Thyroid gland (tissue), 4 donors: Measurements from ENCODE around the gene FURIN. TPM values are rescaled to one million over a fixed set of nuclear protein-coding genes. Genes with fewer than 3 reads are reported as not detected.

Experiments used
- DNase-seq, 2 donors: peaks; one replicate each; pipeline ENCODE4 v3.0.0-alpha.2; 2019
- H3K27ac ChIP-seq, 3 donors: fragments of 200-600 bp; sonication (generic); 1 replicate in 2 of 3; 2 replicates in 1 of 3; pipeline ENCODE4 v1.5.1; 2016 to 2019; ENCODE audit warnings: mild to moderate bottlenecking in 1 of 3, moderate library complexity in 1 of 3
- H3K27me3 ChIP-seq: fragments of 200-600 bp; sonication (generic); one replicate; pipeline ENCODE4 v1.5.1; 2019
- H3K36me3 ChIP-seq, 2 donors: fragments of 200-600 bp; sonication (generic); one replicate each; pipeline ENCODE4 v1.5.1; 2016 to 2019
- H3K4me1 ChIP-seq, 2 donors: fragments of 200-600 bp; sonication (generic); one replicate each; pipeline ENCODE4 v1.5.1; 2017 to 2019
- H3K4me3 ChIP-seq, 3 donors: fragments of 200-600 bp; sonication (generic); replicated peaks in 1 of 3; 1 replicate in 2 of 3; 2 replicates in 1 of 3; pipeline ENCODE4 v1.5.1; 2016; ENCODE audit warnings: mild to moderate bottlenecking in 1 of 3
- H3K9me3 ChIP-seq: fragments of 200-600 bp; sonication (generic); one replicate; pipeline ENCODE4 v1.5.1; 2017
- POLR2A ChIP-seq, 2 donors: fragments of 450-650 bp; IDR thresholded peaks; one replicate each; pipeline ENCODE4 v1.6.1; 2017; ENCODE audit warnings: antibody characterized with exemption in 2 of 2, mild to moderate bottlenecking in 2 of 2, moderate library complexity in 1 of 2
- WGBS, 2 donors: methylation state at CpG; one replicate each; pipeline ENCODE4 v1.1.5; 2017; 5-methylcytosine and 5-hydroxymethylcytosine counted together
- intact Hi-C: fragments of 100-400 bp; cut with DNase I; formaldehyde crosslinking; loops from one replicate; pipeline ENCODE4 v1.15.1; 2023
- total RNA-seq, 4 donors: library from RNA; depleted of rRNA; stranded (reverse); fragments of >200 nt; gene quantifications; one replicate each; pipeline ENCODE4 v1.2.3, GENCODE V29; 2016
- TF ChIP-seq, protein P1 (sequence below), 6 experiments: fragments of 200-600 bp in 3 of 6; fragments of 450-650 bp in 3 of 6; sonication (generic) in 3 of 6; IDR thresholded peaks; one replicate each; pipeline ENCODE4 v1.5.1; 2016 to 2019; ENCODE audit warnings: antibody characterized with exemption in 6 of 6, mild to moderate bottlenecking in 2 of 6, inconsistent platforms in 1 of 6, moderate library complexity in 1 of 6

The FURIN gene
- total RNA-seq, 4 donors from 2014 or later, result 88.6 to 128 (median 102) TPM

DNA sequence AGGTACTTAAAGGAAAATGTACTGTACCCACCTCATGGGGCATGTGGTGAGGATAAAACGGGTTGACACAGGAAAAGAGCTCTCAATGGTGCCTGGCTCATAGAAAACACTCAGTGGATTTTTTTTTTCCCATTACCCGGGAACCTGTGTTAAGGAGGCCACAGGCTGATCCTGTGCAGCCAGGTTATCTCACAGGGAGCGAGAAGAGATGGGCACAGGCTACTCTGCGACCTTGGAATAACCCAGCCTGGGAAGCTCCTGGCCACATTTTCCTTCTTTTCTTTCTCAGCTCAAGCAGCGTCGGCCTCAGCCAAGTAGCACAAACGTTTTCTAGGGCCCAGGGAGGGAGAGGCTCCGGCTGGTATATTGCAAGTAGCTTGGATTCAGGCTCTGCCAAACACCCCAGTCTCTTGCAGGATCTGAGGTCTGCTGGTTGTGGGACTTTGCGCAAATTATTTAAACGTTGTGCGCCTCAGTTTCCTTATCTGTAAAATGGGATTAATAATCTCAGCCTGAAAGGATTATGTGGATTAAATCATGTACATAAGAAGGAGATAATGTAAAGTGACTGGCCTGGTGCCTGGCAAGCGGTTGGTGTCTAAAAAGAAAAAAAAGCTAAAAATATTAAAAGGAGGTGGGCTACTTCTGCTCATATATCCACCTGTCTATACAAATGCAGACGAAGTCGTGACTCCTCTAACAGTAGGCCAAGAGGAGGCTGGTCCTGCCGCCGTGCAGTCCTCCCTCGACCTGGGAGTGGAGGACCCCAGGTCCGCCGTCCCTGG, 2.2 kb downstream of the FURIN start:
- 26 to 27% methylated on average over 19 of the region's 19 CpGs for WGBS, 2 donors

DNA sequence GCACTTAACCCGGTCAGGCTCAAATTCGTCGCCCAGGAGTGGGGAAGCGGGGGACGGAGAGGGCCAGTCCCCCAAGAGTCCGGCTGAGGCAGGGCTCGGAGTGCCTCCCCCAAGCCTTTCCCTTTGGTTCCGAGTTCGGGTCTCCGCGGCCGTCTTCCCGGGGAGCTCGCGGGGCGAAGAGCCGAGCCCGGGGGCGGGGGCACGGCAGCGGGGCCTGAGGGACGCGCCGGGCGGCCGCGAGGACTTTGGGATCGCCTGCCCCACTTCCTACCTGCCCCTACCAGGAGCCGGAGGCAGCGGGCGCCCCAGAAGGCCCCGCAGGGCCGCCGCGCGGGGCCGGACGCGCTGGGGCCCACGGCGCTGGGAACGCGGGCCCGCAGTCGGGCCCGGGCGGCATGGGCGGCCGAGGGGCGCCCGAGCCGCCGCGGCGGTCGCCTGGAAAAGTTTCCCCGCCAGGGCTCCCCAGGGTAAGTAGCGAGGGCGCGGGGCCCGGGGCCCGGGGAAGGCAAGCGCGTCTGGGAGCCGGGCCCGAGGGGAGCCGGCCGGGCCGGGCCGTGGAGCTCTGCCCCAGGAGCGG, 2.8 kb downstream of the FURIN start:
- H3K36me3 ChIP-seq, result peaks cover 4 to 5% of the 10 kb centered on the region in 2 donors
- H3K4me3 ChIP-seq, result peak overlapping the region; percentile 66 to 95 (median 85)
- H3K27me3 ChIP-seq, result no peaks in the 10 kb centered on the region
- peak in 1 of 2 donors; percentile 32 for TF ChIP-seq POLR2A (IDR thresholded peaks at IDR 0.05)
- TF ChIP-seq, protein P1, sequence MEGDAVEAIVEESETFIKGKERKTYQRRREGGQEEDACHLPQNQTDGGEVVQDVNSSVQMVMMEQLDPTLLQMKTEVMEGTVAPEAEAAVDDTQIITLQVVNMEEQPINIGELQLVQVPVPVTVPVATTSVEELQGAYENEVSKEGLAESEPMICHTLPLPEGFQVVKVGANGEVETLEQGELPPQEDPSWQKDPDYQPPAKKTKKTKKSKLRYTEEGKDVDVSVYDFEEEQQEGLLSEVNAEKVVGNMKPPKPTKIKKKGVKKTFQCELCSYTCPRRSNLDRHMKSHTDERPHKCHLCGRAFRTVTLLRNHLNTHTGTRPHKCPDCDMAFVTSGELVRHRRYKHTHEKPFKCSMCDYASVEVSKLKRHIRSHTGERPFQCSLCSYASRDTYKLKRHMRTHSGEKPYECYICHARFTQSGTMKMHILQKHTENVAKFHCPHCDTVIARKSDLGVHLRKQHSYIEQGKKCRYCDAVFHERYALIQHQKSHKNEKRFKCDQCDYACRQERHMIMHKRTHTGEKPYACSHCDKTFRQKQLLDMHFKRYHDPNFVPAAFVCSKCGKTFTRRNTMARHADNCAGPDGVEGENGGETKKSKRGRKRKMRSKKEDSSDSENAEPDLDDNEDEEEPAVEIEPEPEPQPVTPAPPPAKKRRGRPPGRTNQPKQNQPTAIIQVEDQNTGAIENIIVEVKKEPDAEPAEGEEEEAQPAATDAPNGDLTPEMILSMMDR (IDR thresholded peaks at IDR 0.05), result no peak
- H3K27ac ChIP-seq, result peak overlapping the region; percentile 90 to 99 (median 97)
- H3K4me1 ChIP-seq, result peaks cover 65 to 73% of the 10 kb centered on the region in 2 donors
- 0% methylated on average over 25 of the region's 71 CpGs; no CpG with 5 or more reads in 1 of the 2 donors for WGBS, 2 donors
- intact Hi-C loops, result no loop called here
- peak; percentile 35 to 39 for DNase-seq
- no peaks in the 10 kb centered on the region for H3K9me3 ChIP-seq

More for the DNA sequence above, 2.2 kb downstream of the FURIN start:
- no peaks in the 10 kb centered on the region for H3K9me3 ChIP-seq
- H3K27ac ChIP-seq, result peak overlapping the region; percentile 90 to 99 (median 97)
- peaks cover 71 to 80% of the 10 kb centered on the region in 2 donors for H3K4me1 ChIP-seq
- H3K27me3 ChIP-seq, result no peaks in the 10 kb centered on the region
- DNase-seq, result peak; percentile 28 to 38
- peak overlapping the region; percentile 40 to 95 (median 48) for H3K4me3 ChIP-seq
- no peaks in the 10 kb centered on the region for H3K36me3 ChIP-seq
- intact Hi-C loops, result no loop called here
- TF ChIP-seq POLR2A (IDR thresholded peaks at IDR 0.05), result peak in 1 of 2 donors; percentile 8
- TF ChIP-seq, protein P1 (IDR thresholded peaks at IDR 0.05), result peak in 1 of 6 experiments; percentile 10

DNA sequence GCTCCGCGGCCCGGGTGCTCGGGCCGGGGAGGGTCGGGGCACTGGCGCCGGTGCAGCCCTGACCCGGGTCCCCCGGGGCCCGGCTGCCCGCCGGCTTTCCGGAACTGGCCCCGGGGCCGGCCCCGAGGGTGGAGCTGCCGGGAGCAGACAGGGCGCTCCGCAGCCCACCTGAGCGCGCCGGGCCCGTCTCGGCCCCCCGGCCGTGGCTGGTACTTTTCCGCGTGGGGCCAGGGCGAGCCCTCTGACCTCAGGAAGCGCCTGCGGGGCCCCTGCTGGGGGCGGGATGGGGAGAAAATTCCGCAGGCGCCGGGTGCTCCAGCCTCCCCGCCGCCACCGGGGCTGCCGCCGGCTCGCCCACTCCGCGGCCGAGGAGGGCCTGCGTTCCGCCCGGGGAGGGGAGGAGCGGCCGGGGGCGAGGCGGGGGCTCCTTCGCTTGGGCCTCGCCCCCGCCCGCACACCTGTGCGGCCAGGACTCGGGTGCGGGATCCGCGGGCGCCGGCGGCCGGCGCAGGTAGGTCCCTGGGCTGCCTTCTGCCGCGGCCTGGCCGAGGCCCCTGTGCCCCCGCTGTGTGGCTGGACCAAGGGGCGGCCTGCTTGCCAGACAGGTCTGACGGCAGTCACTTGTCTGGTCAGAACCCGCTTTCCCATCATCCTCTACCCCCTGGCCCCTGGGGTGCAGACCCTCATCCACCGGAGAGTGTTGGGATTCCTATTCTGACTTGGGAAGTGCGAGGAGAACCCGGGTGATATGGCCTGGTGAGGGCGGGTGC, 3.5 kb downstream of the FURIN start:
- Histone ChIP-seq H3K36me3 (peaks cover 11 to 12% of the 10 kb centered on the region in 2 donors), H3K9me3 (no peaks in the 10 kb centered on the region), H3K4me1 (peaks cover 63 to 67% of the 10 kb centered on the region in 2 donors), H3K27me3 (no peaks in the 10 kb centered on the region), H3K4me3 (peak overlapping the region; percentile 66 to 95 (median 85)), H3K27ac (peak overlapping the region; percentile 90 to 99 (median 97))
- TF ChIP-seq POLR2A (IDR thresholded peaks at IDR 0.05), result peak in 1 of 2 donors; percentile 70
- TF ChIP-seq, protein P1 (IDR thresholded peaks at IDR 0.05), result no peak
- peak; percentile 75 to 76 for DNase-seq
- intact Hi-C loops, result no loop called here
- WGBS, 2 donors, result 2 to 3% methylated on average over 4 to 32 of the region's 77 CpGs

DNA sequence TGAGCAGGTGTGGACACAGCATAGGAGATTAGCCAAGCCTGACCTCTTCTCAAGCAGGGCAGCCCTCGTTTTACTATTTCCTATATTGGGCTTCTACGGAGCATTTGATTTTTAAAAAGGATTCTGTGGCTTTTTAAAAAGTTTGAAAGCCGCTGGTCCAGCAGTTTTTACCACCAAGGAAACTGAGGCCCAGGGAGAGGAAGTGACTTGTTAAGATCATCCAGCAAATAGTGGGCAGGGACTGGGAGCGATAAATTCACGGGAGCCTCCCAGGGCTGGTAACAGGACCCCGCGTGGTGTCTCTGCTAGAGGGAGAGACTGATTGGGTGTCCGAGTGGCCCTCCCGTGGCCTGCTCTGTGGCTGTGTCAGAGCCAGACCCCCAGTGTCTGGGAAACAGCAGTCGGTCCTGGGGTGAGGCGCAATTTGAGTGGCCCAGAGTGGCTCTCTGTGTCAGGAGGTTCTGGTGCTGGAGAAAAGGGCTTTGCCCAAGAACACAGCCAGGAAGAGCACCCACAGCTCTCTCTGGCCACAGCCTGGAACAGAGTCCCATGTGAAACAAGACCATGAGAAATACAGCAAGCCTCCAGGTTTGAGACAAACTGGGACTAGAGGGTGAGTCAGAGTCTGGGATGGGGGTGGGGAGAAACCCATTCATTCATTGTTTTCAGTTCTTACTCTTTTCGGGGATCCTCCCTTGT, 4.2 kb downstream of the FURIN start:
- TF ChIP-seq POLR2A (IDR thresholded peaks at IDR 0.05), result no peak
- TF ChIP-seq, protein P1 (IDR thresholded peaks at IDR 0.05), result no peak
- Histone ChIP-seq H3K27me3 (no peaks in the 10 kb centered on the region), H3K36me3 (peaks cover 19% of the 10 kb centered on the region in 2 donors), H3K4me1 (peaks cover 56 to 59% of the 10 kb centered on the region in 2 donors), H3K4me3 (peak overlapping the region in 2 of 3 donors; percentile 85 to 95), H3K27ac (peak overlapping the region; percentile 90 to 99 (median 97)), H3K9me3 (no peaks in the 10 kb centered on the region)
- intact Hi-C loops, result no loop called here
- WGBS, 2 donors, result 23 to 28% methylated on average over 11 to 12 of the region's 12 CpGs
- DNase-seq, result peak; percentile 33 to 42
